ENCODE measurements around the gene IGBP1. TPM values are rescaled to one million over a fixed set of nuclear protein-coding genes. Genes with fewer than 3 reads are reported as not detected.

Gene IGBP1
- total RNA-seq, 2 experiments from 2014 or later = 50.8 to 51.5 TPM

Other genes with a start within 250 kb of the IGBP1 start
- gene AWAT2, start 83.5 kb upstream of the IGBP1 start, total RNA-seq = not detected
- gene OTUD6A, start 71.0 kb upstream of the IGBP1 start, total RNA-seq = not detected
- not detected for gene DGAT2L6, start 44.0 kb downstream of the IGBP1 start, total RNA-seq
- gene AWAT1, start 101.2 kb downstream of the IGBP1 start, total RNA-seq = not detected
- under 1 TPM in 1 of 2 experiments, not detected in 1; 0.17 TPM for gene P2RY4, start 126.8 kb downstream of the IGBP1 start, total RNA-seq
- not detected for gene ARR3, start 134.9 kb downstream of the IGBP1 start, total RNA-seq
- gene RAB41, start 148.7 kb downstream of the IGBP1 start, total RNA-seq = not detected
- gene PDZD11, start 156.5 kb downstream of the IGBP1 start, total RNA-seq = 10 to 100 TPM; 25.9 to 28.1 TPM
- gene KIF4A, start 156.7 kb downstream of the IGBP1 start, total RNA-seq = 10 to 100 TPM; 26.4 to 28.3 TPM